Activated T-helper 1 cell treated with anti-CD3 and anti-CD28 coated beads, Interleukin-12 subunit alpha, Interleukin-12 subunit beta, Interleukin-2, Interleukin-4 antibody, amounts not matched to agents 30 ng/mL and 10 ng/mL and 1 ng/mL, durations not matched to agents 14 hours and 24 hours and 36 hours (primary cell): Measurements from ENCODE around the gene BMPER. TPM values are rescaled to one million over a fixed set of nuclear protein-coding genes. Genes with fewer than 3 reads are reported as not detected.
A peak's percentile ranks its signal among the peaks of the same experiment; 100 is the strongest.

Experiments
- DNase-seq: peaks from one replicate; pipeline ENCODE4 v3.0.0; 2021; ENCODE audit warnings: low spot score
- H3K27ac Mint-ChIP-seq: one replicate; pipeline ENCODE4 v1.8.0; 2021; ENCODE audit warnings: mild to moderate bottlenecking, mixed read lengths
- H3K27me3 Mint-ChIP-seq: one replicate; pipeline ENCODE4 v1.8.0; 2022; ENCODE audit warnings: mild to moderate bottlenecking, moderate library complexity, mixed read lengths; ENCODE audit not compliant: insufficient read depth
- H3K36me3 Mint-ChIP-seq: one replicate; pipeline ENCODE4 v1.8.0; 2021; ENCODE audit warnings: low read depth, mixed read lengths
- H3K4me1 Mint-ChIP-seq: one replicate; pipeline ENCODE4 v1.8.0; 2021; ENCODE audit warnings: low read depth, mixed read lengths
- H3K4me3 Mint-ChIP-seq: one replicate; pipeline ENCODE4 v1.8.0; 2021; ENCODE audit warnings: mild to moderate bottlenecking, moderate library complexity, mixed read lengths
- H3K9me3 Mint-ChIP-seq: one replicate; pipeline ENCODE4 v1.8.0; 2021; ENCODE audit warnings: mixed read lengths
- intact Hi-C: fragments of 100-400 bp; cut with micrococcal nuclease; formaldehyde crosslinking; loops from one replicate; pipeline ENCODE4 v1.15.1; 2024
- total RNA-seq: library from RNA; stranded (reverse); gene quantifications from 2 replicates; pipeline ENCODE4 v1.2.3, GENCODE V29; 2022

BMPER gene
- total RNA-seq, 1 donor from 2014 or later: not detected

- Mint-ChIP-seq H3K27me3 (peaks cover 45% of the 10 kb centered on the region), H3K9me3 (no peaks in the 10 kb centered on the region), H3K4me1 (peaks cover 8% of the 10 kb centered on the region), H3K36me3 (no peaks in the 10 kb centered on the region), H3K27ac (no peak overlapping the region), H3K4me3 (no peak overlapping the region)
- intact Hi-C loops: no loop called here
- no peak for DNase-seq
Measured at GRCh38 chr7:33901199-33901598, 4.1 kb upstream of the BMPER start.

GRCh38 chr7:33901847-33902246, 3.5 kb upstream of the BMPER start:
- Mint-ChIP-seq H3K27ac (no peak overlapping the region), H3K4me1 (peaks cover 8% of the 10 kb centered on the region), H3K36me3 (no peaks in the 10 kb centered on the region), H3K9me3 (no peaks in the 10 kb centered on the region), H3K27me3 (peaks cover 48% of the 10 kb centered on the region), H3K4me3 (no peak overlapping the region)
- DNase-seq: no peak
- intact Hi-C loops: no loop called here

- Mint-ChIP-seq H3K27me3 (peaks cover 54% of the 10 kb centered on the region), H3K4me3 (no peak overlapping the region), H3K4me1 (peaks cover 8% of the 10 kb centered on the region), H3K36me3 (no peaks in the 10 kb centered on the region), H3K27ac (no peak overlapping the region), H3K9me3 (no peaks in the 10 kb centered on the region)
- intact Hi-C loops: no loop called here
- no peak for DNase-seq
Measured at GRCh38 chr7:33902746-33903145, 2.6 kb upstream of the BMPER start.

GRCh38 chr7:33903791-33904680, 1.3 kb upstream of the BMPER start:
- DNase-seq: no peak

GRCh38 chr7:33904681-33905388, 504 bp upstream of the BMPER start:
- Mint-ChIP-seq H3K4me1 (peaks cover 8% of the 10 kb centered on the region), H3K36me3 (no peaks in the 10 kb centered on the region), H3K27me3 (peaks cover 51% of the 10 kb centered on the region), H3K4me3 (no peak overlapping the region), H3K27ac (no peak overlapping the region), H3K9me3 (no peaks in the 10 kb centered on the region)
- no peak for DNase-seq
- intact Hi-C loops: no loop called here

More at GRCh38 chr7:33903791-33904680, 1.3 kb upstream of the BMPER start:
- H3K27ac Mint-ChIP-seq: no peak overlapping the region
- H3K36me3 Mint-ChIP-seq: no peaks in the 10 kb centered on the region
- H3K27me3 Mint-ChIP-seq: peaks cover 55% of the 10 kb centered on the region
- peaks cover 8% of the 10 kb centered on the region for H3K4me1 Mint-ChIP-seq
- H3K4me3 Mint-ChIP-seq: peak overlapping the region; percentile 53
- intact Hi-C loops: no loop called here
- no peaks in the 10 kb centered on the region for H3K9me3 Mint-ChIP-seq

- Mint-ChIP-seq H3K4me3 (no peak overlapping the region), H3K36me3 (no peaks in the 10 kb centered on the region), H3K4me1 (peaks cover 8% of the 10 kb centered on the region), H3K27me3 (peaks cover 44% of the 10 kb centered on the region), H3K9me3 (no peaks in the 10 kb centered on the region), H3K27ac (no peak overlapping the region)
- intact Hi-C loops: no loop called here
- no peak for DNase-seq
Measured at GRCh38 chr7:33906697-33907096, 1.4 kb downstream of the BMPER start.

GRCh38 chr7:33907625-33908024, 2.3 kb downstream of the BMPER start:
- intact Hi-C loops: no loop called here
- Mint-ChIP-seq H3K36me3 (no peaks in the 10 kb centered on the region), H3K27ac (no peak overlapping the region), H3K4me1 (peaks cover 8% of the 10 kb centered on the region), H3K4me3 (no peak overlapping the region), H3K27me3 (peaks cover 38% of the 10 kb centered on the region), H3K9me3 (no peaks in the 10 kb centered on the region)
- no peak for DNase-seq

- no peak overlapping the region for H3K4me3 Mint-ChIP-seq
- H3K36me3 Mint-ChIP-seq: no peaks in the 10 kb centered on the region
- H3K27me3 Mint-ChIP-seq: peaks cover 24% of the 10 kb centered on the region
- no peaks in the 10 kb centered on the region for H3K9me3 Mint-ChIP-seq
- peaks cover 2% of the 10 kb centered on the region for H3K4me1 Mint-ChIP-seq
- H3K27ac Mint-ChIP-seq: no peak overlapping the region
- intact Hi-C loops: no loop called here
- DNase-seq: no peak
Measured at GRCh38 chr7:33909318-33909717, 4.0 kb downstream of the BMPER start.

GRCh38 chr7:33909755-33910154, 4.4 kb downstream of the BMPER start:
- no peak overlapping the region for H3K4me3 Mint-ChIP-seq
- H3K27me3 Mint-ChIP-seq: peaks cover 23% of the 10 kb centered on the region
- no peak overlapping the region for H3K27ac Mint-ChIP-seq
- H3K36me3 Mint-ChIP-seq: no peaks in the 10 kb centered on the region
- DNase-seq: no peak
- intact Hi-C loops: no loop called here
- H3K4me1 Mint-ChIP-seq: no peaks in the 10 kb centered on the region
- no peaks in the 10 kb centered on the region for H3K9me3 Mint-ChIP-seq

GRCh38 chr7:33910756-33911155, 5.4 kb downstream of the BMPER start:
- no peak for DNase-seq
- Mint-ChIP-seq H3K27me3 (peaks cover 23% of the 10 kb centered on the region), H3K9me3 (no peaks in the 10 kb centered on the region), H3K4me1 (no peaks in the 10 kb centered on the region), H3K36me3 (no peaks in the 10 kb centered on the region), H3K4me3 (no peak overlapping the region), H3K27ac (no peak overlapping the region)
- intact Hi-C loops: no loop called here

- no peak overlapping the region for H3K27ac Mint-ChIP-seq
- no peaks in the 10 kb centered on the region for H3K36me3 Mint-ChIP-seq
- intact Hi-C loops: no loop called here
- no peaks in the 10 kb centered on the region for H3K9me3 Mint-ChIP-seq
- H3K4me3 Mint-ChIP-seq: no peak overlapping the region
- no peaks in the 10 kb centered on the region for H3K4me1 Mint-ChIP-seq
- DNase-seq: no peak
- H3K27me3 Mint-ChIP-seq: peaks cover 3% of the 10 kb centered on the region
Measured at GRCh38 chr7:33916357-33917081, 11.2 kb downstream of the BMPER start.

- Mint-ChIP-seq H3K4me3 (no peak overlapping the region), H3K27ac (no peak overlapping the region), H3K36me3 (no peaks in the 10 kb centered on the region), H3K4me1 (no peaks in the 10 kb centered on the region), H3K27me3 (no peaks in the 10 kb centered on the region), H3K9me3 (no peaks in the 10 kb centered on the region)
- DNase-seq: no peak
- intact Hi-C loops: no loop called here
Measured at GRCh38 chr7:33917661-33918060, 12.3 kb downstream of the BMPER start.
